ENCODE results near the gene HAUS8. TPM values are rescaled to one million over a fixed set of nuclear protein-coding genes. Genes with fewer than 3 reads are reported as not detected.

Gene HAUS8
- total and polyA plus RNA-seq, 2 of the 8 experiments (the other 6 are each of a cell fraction or from before 2014, with no cell fraction given): 18.4 to 23.2 TPM

DNA sequence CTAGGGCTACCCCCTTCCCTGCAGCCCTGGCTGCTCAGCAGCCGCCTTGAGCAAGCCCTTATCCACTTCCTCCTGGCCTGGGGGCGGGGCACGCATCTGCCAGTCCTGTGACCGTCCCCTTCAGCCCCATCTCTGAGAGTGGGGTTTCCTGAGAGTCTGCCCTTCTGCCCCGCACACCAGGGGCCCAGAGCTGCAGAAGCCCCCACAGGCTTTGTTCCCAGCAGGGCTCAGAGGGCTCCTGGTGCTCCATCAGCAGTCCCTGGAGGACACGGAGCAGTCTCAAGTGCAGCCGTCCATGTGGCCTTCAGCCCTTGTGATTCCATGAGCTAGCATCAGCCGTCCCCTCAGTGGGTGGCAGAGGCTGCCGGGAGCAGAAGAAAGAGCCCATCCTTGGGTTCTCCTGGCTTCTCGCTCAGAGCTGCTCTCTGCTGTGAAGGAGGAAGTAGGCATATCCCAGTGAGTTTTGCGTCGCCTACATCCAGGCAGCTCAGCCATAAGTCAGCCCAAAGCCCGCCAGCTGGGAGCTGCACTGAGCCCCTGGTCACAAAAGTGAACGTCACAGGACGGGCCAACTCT is 16.6 kb upstream of the HAUS8 start:
- Histone ChIP-seq H3K18ac (ENCODE audit: extremely low read depth, low read length) (no peak overlapping the region), H4K8ac (ENCODE audit: extremely low read depth, insufficient read depth, low read length) (peak overlapping the region; percentile 36; the same call in 1 of the 2 replicates), H3K27me3 (replicated peaks in 1 of 4; ENCODE audit: control insufficient read depth in 3 of 4, extremely low read depth in 1 of 4, insufficient read depth in 3 of 4, low read length in 3 of 4) (no peaks in the 10 kb centered on the region), H3K14ac (ENCODE audit: insufficient read length) (no peak overlapping the region), H2BK15ac (ENCODE audit: low read length) (0 out of 2 replicates have a peak overlapping the region, but pooled peaks have one; percentile 61), H4K91ac (replicated peaks; ENCODE audit: insufficient read length, low read length) (no peak overlapping the region), H2BK12ac (ENCODE audit: low read depth, low read length) (no peak overlapping the region), H3K4me1 (replicated peaks in 1 of 4; ENCODE audit: control insufficient read depth in 3 of 4, insufficient read depth in 4 of 4, low read length in 3 of 4) (peaks cover 0 to 5% (median 0%) of the 10 kb centered on the region in 4 experiments; a peak in 1 of 7 replicates), H2AFZ (ENCODE audit: low read length) (no peak overlapping the region), H4K5ac (ENCODE audit: insufficient read length, low read depth, low read length) (no peak overlapping the region), H2AK5ac (ENCODE audit: low read depth, low read length) (no peak overlapping the region; the same call in 1 of the 2 replicates), H3K4me3 (ENCODE audit: extremely low read depth in 1 of 4, insufficient read depth in 2 of 4, low read depth in 3 of 4, low read length in 4 of 4) (no peak overlapping the region), H3K56ac (replicated peaks; ENCODE audit: insufficient read length, low read depth, low read length) (no peak overlapping the region), H3K36me3 (ENCODE audit: control insufficient read depth in 2 of 4, insufficient read depth in 4 of 4, low read length in 3 of 4) (no peaks in the 10 kb centered on the region), H2BK5ac (ENCODE audit: low read depth, low read length) (0 out of 2 replicates have a peak overlapping the region, but pooled peaks have one; percentile 44), H3K23me2 (ENCODE audit: low read depth, low read length) (no peaks in the 10 kb centered on the region), H3K79me2 (ENCODE audit: control insufficient read depth in 1 of 2, insufficient read depth in 2 of 2, low read length in 2 of 2) (peaks cover 0 to 40% of the 10 kb centered on the region in 2 experiments; a peak in 3 of 4 replicates), H2BK20ac (ENCODE audit: low read length) (no peak overlapping the region), H3K27ac (ENCODE audit: low read depth, low read length) (no peak overlapping the region), H3K4me2 (ENCODE audit: insufficient read depth in 1 of 2, low read depth in 2 of 2, low read length in 2 of 2) (no peak overlapping the region), H3K9ac (replicated peaks in 1 of 4; ENCODE audit: extremely low read depth in 1 of 4, low read depth in 3 of 4, low read length in 3 of 4) (no peak overlapping the region; a peak in 1 of 7 replicates), H4K20me1 (replicated peaks in 1 of 2; ENCODE audit: control insufficient read depth in 1 of 2, insufficient read depth in 2 of 2, low read length in 2 of 2) (peaks cover 0 to 16% of the 10 kb centered on the region in 2 experiments), H3K9me3 (ENCODE audit: insufficient read depth in 2 of 2, low read depth in 1 of 2, low read length in 1 of 2) (no peaks in the 10 kb centered on the region), H3K23ac (ENCODE audit: insufficient read length) (no peak overlapping the region), H2BK120ac (replicated peaks; ENCODE audit: low read depth, low read length) (no peak overlapping the region), H3K79me1 (ENCODE audit: low read depth, low read length) (peaks cover 23% of the 10 kb centered on the region), H3K4ac (replicated peaks; ENCODE audit: insufficient read length, low read depth, low read length) (no peak overlapping the region)
- ChIA-PET POLR2A (ENCODE audit: partially characterized antibody) (interaction anchor here (0.6 to 1.1 kb wide), 3 partner anchors 19 to 192 kb away, joined by 3 to 5 read pairs (median 4); no protein-coding TSS in a partner anchor), CTCF (ENCODE audit: partially characterized antibody) (interaction anchor here (0.6 to 1.1 kb wide), 3 partner anchors 11 to 1612 kb away, joined by 3 read pairs; no protein-coding TSS in a partner anchor)
- DNase-seq (ENCODE audit: low read depth in 1 of 2, low spot score in 2 of 2) (no peak), FAIRE-seq (no peak)
- whole genome bisulfite sequencing, 2 experiments (ENCODE audit: extremely low coverage in 1 of 2, insufficient coverage in 1 of 2, insufficient read length in 1 of 2, insufficient replicate concordance in 2 of 2, low coverage in 1 of 2, low lambda C conversion rate in 2 of 2, missing lambda C conversion rate in 1 of 2): 89% methylated on average over 14 of the region's 15 CpGs; no CpG with 5 or more reads in 1 of the 2 experiments
- TF ChIP-seq ATF3 (IDR thresholded peaks at IDR 0.05; ENCODE audit: insufficient read depth, low read depth, low read length): no peak
- TF ChIP-seq YY1 (IDR thresholded peaks at IDR 0.05; ENCODE audit: low read depth, low read length): no peak
- no peak for TF ChIP-seq RAD21 (IDR thresholded peaks at IDR 0.05 in 1 of 2, conservative IDR thresholded peaks at IDR 0.05 in 1 of 2; ENCODE audit: low read depth in 2 of 2, low read length in 2 of 2)

All from H1 (cell line).